D721Med (cell line): ENCODE results near the gene WIPI1.
"Not testable (repeated sequence)": the region's sequence is repeated elsewhere in the genome, so short reads cannot be mapped to it uniquely, and the experiment has no call there.

Source experiments
- DNase-seq: peaks from one replicate; pipeline ENCODE4 v3.0.0; 2011; ENCODE audit warnings: low spot score; ENCODE audit not compliant: insufficient read length
- FAIRE-seq: peaks from 2 replicates; lab custom pipeline; 2011; peaks lifted over from hg19 to GRCh38; lab: Jason Lieb, UNC
- TF ChIP-seq, protein P1 (sequence below): IDR thresholded peaks from 2 replicates; pipeline ENCODE4 v1.5.1; 2012; ENCODE audit warnings: mild to moderate bottlenecking, control low read depth; ENCODE audit not compliant: insufficient read depth; ENCODE audit errors: missing control alignments

The WIPI1 gene

GRCh38 chr17:68418876-68419275 is 38.4 kb downstream of the WIPI1 start:
- TF ChIP-seq, protein P1, sequence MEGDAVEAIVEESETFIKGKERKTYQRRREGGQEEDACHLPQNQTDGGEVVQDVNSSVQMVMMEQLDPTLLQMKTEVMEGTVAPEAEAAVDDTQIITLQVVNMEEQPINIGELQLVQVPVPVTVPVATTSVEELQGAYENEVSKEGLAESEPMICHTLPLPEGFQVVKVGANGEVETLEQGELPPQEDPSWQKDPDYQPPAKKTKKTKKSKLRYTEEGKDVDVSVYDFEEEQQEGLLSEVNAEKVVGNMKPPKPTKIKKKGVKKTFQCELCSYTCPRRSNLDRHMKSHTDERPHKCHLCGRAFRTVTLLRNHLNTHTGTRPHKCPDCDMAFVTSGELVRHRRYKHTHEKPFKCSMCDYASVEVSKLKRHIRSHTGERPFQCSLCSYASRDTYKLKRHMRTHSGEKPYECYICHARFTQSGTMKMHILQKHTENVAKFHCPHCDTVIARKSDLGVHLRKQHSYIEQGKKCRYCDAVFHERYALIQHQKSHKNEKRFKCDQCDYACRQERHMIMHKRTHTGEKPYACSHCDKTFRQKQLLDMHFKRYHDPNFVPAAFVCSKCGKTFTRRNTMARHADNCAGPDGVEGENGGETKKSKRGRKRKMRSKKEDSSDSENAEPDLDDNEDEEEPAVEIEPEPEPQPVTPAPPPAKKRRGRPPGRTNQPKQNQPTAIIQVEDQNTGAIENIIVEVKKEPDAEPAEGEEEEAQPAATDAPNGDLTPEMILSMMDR, result no peak
- FAIRE-seq (no peak), DNase-seq (no peak)

GRCh38 chr17:68417317-68417716 is 40.0 kb downstream of the WIPI1 start:
- DNase-seq (no peak), FAIRE-seq (no peak)
- TF ChIP-seq, protein P1, result no peak

DNA sequence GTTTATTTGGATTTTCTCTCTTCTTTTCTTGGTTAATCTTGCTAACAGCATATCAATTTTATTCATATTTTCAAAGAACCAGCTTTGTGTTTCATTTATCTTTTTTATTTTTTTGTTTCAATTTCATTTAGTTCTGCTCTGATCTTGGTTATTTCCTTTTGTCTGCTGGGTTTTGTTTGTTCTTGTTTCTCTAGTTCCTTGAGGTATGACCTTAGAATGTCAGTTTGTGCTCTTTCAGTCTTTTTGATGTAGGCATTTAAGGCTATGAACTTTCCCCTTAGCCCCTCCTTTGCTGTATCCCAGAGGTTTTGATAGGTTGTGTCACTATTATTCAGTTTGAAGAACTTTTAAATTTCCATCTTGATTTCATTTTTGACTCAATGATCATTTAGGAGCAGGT is 42.4 kb downstream of the WIPI1 start:
- not testable (repeated sequence) for DNase-seq, FAIRE-seq

GRCh38 chr17:68413597-68414560 is 43.4 kb downstream of the WIPI1 start:
- not testable (repeated sequence) for FAIRE-seq, DNase-seq

DNA sequence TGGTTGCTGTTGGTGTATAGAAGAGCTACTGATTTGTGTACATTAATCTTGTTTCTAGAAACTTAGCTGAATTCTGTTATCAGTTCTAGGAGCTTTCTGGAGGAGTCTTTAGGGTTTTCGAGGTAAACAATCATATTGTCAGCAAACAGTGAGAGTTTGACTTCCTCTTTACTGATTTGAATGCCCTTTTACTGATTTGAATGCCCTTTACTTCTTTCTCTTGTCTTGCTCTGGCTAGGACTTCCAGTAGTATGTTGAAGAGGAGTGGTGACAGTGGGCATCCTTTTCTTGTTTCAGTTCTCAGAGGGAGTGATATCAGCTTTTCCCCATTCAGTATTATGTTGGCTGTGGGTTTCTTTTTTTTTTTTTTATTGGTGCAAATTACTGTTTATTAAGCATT is 49.6 kb downstream of the WIPI1 start:
- FAIRE-seq, DNase-seq: not testable (repeated sequence)

DNA sequence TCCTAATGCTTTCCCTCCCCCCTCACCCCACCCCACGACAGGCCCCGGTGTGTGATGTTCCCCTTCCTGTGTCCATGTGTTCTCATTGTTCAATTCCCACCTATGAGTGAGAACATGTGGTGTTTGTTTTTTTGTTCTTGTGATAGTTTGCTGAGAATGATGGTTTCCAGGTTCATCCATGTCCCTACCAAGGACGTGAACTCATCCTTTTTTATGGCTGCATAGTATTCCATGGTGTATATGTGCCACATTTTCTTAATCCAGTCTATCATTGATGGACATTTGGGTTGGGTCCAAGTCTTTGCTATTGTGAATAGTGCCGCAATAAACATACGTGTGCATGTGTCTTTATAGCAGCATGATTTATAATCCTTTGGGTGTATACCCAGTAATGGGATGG is 53.5 kb downstream of the WIPI1 start:
- FAIRE-seq, DNase-seq: not testable (repeated sequence)

GRCh38 chr17:68403122-68403521 is 54.2 kb downstream of the WIPI1 start:
- DNase-seq (no peak), FAIRE-seq (no peak)
- TF ChIP-seq, protein P1, result no peak

- DNase-seq (no peak), FAIRE-seq (no peak)
- TF ChIP-seq, protein P1, result no peak
Observed at GRCh38 chr17:68401288-68401687, 56.0 kb downstream of the WIPI1 start.

DNA sequence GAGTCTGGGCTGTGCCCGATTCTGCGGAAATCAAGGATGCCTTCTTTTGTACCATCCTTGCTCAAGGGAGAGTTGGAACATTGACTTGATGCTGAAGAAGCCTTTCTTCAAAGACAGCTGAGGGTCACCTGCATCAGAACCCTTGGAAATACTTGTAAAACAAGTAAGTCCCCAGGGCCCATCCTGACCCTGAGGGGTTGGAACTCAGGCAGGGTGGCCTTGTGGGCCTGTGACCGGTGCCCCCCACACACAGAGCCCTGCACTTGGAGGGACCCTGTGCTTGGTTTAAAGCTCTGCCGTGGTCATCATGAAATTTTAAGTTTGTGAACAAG is 56.9 kb downstream of the WIPI1 start:
- TF ChIP-seq, protein P1, result no peak
- FAIRE-seq (no peak), DNase-seq (no peak)
